Astrocyte of the spinal cord (primary cell): ENCODE measurements around the gene APOB.

ENCODE experiments used
- DNase-seq: peaks from one replicate; pipeline ENCODE4 v3.0.0; 2011; ENCODE audit warnings: low read depth, low spot score
- H3K4me3 ChIP-seq: 2 replicates; pipeline ENCODE4 v1.5.1; 2011; ENCODE audit warnings: low read depth, mild to moderate bottlenecking, low read length, moderate library complexity
- in situ Hi-C: cut with HindIII; loops from 2 replicates; pipeline ENCODE4 v1.10.0; 2017; ENCODE audit warnings: low sequenced_read_pairs
- TF ChIP-seq, protein P1 (sequence below): IDR thresholded peaks from 2 replicates; pipeline ENCODE4 v1.5.1; 2012; ENCODE audit warnings: low read depth, mild to moderate bottlenecking, low read length, inconsistent platforms

APOB gene

GRCh38 chr2:20953146-20953824 lies 90.6 kb downstream of the APOB start:
- in situ Hi-C loops = no loop called here
- DNase-seq = no peak
- H3K4me3 ChIP-seq = no peak overlapping the region
- TF ChIP-seq, protein P1, sequence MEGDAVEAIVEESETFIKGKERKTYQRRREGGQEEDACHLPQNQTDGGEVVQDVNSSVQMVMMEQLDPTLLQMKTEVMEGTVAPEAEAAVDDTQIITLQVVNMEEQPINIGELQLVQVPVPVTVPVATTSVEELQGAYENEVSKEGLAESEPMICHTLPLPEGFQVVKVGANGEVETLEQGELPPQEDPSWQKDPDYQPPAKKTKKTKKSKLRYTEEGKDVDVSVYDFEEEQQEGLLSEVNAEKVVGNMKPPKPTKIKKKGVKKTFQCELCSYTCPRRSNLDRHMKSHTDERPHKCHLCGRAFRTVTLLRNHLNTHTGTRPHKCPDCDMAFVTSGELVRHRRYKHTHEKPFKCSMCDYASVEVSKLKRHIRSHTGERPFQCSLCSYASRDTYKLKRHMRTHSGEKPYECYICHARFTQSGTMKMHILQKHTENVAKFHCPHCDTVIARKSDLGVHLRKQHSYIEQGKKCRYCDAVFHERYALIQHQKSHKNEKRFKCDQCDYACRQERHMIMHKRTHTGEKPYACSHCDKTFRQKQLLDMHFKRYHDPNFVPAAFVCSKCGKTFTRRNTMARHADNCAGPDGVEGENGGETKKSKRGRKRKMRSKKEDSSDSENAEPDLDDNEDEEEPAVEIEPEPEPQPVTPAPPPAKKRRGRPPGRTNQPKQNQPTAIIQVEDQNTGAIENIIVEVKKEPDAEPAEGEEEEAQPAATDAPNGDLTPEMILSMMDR = no peak
